Naive thymus-derived CD8-positive, alpha-beta T cell (primary cell): Measurements from ENCODE around the gene MEOX2. TPM values are rescaled to one million over a fixed set of nuclear protein-coding genes. Genes with fewer than 3 reads are reported as not detected.

Experiments used
- ATAC-seq, 2 donors: fragments of 150-1000 bp; cut with Tn5 transposase in 1 of 2; sonication (Bioruptor Pico), chemical (Tn5 transposase) in 1 of 2; 1 replicate in 1 of 2; 2 replicates in 1 of 2; pipeline ENCODE4 v1.10.0; 2021; ENCODE audit warnings: mild to moderate bottlenecking in 2 of 2, moderate library complexity in 2 of 2
- POLR2A ChIA-PET: fragments of 350-600 bp; sonication (Branson Sonifier 250); formaldehyde crosslinking; loops from one replicate; lab custom pipeline; 2021; ENCODE audit warnings: antibody characterized with exemption; lab: Charles Lee
- DNase-seq, 10 donors: peaks; one replicate each; pipeline versions ENCODE4 v3.0.0 to v3.0.0-alpha.2; 2020 to 2022
- H3K27ac Mint-ChIP-seq, 10 donors: one replicate each; pipeline ENCODE4 v1.8.0; 2020 to 2022; ENCODE audit warnings: mild to moderate bottlenecking in 10 of 10, mixed read lengths in 10 of 10, moderate library complexity in 4 of 10, inconsistent platforms in 1 of 10
- H3K27me3 Mint-ChIP-seq, 5 donors: one replicate each; pipeline ENCODE4 v1.8.0; 2021 to 2022; ENCODE audit warnings: mixed read lengths in 5 of 5
- H3K36me3 Mint-ChIP-seq, 3 donors: one replicate each; pipeline ENCODE4 v1.8.0; 2020 to 2022; ENCODE audit warnings: mixed read lengths in 3 of 3, mild to moderate bottlenecking in 2 of 3, inconsistent platforms in 1 of 3
- H3K4me1 Mint-ChIP-seq, 4 donors: one replicate each; pipeline ENCODE4 v1.8.0; 2021 to 2022; ENCODE audit warnings: mixed read lengths in 4 of 4
- H3K4me3 Mint-ChIP-seq, 10 donors: one replicate each; pipeline ENCODE4 v1.8.0; 2020 to 2022; ENCODE audit warnings: mild to moderate bottlenecking in 10 of 10, mixed read lengths in 10 of 10, moderate library complexity in 6 of 10, inconsistent platforms in 1 of 10
- H3K9me3 Mint-ChIP-seq, 9 donors: one replicate each; pipeline ENCODE4 v1.8.0; 2020 to 2022; ENCODE audit warnings: mixed read lengths in 9 of 9, mild to moderate bottlenecking in 3 of 9, inconsistent platforms in 1 of 9, moderate library complexity in 1 of 9
- polyA plus RNA-seq, 3 donors: library from polyadenylated mRNA; unstranded; fragments of 300-500 nt; fragmentation: Illumina TruSeq; gene quantifications; one replicate each; pipeline ENCODE4 v1.2.3, GENCODE V29; 2021
- total RNA-seq, 8 experiments: library from RNA in 2 of 8; stranded (reverse) in 2 of 8; gene quantifications; one replicate each; pipeline ENCODE4 v1.2.3 and lab custom pipeline; 2021 to 2026

The MEOX2 gene
- not detected for total RNA-seq
- not detected for polyA plus RNA-seq
- 0 reads per million in 6 experiments for total RNA-seq (lab: John Stamatoyannopoulos, UW)

- DNase-seq, result no peak
- no peak for ATAC-seq
- Mint-ChIP-seq H3K27me3 (peaks cover 16 to 40% (median 30%) of the 10 kb centered on the region in 5 donors), H3K9me3 (peaks cover 0 to 19% (median 0%) of the 10 kb centered on the region in 9 donors), H3K27ac (no peak within 1 kb of the TSS), H3K36me3 (peaks cover 0 to 8% (median 5%) of the 10 kb centered on the region in 3 donors), H3K4me1 (peaks cover 0 to 2% (median 0%) of the 10 kb centered on the region in 4 donors), H3K4me3 (no peak within 1 kb of the TSS)
- POLR2A ChIA-PET, result no interaction called here
These were observed at the start of gene MEOX2 for GRCh38 chr7:15686295-15686956. MEOX2 (minus strand) TSS chr7:15686683; CDS start chr7:15686402, 281 bp downstream.

GRCh38 chr7:15729746-15730145, 43.3 kb upstream of the MEOX2 start:
- H3K4me1 Mint-ChIP-seq, result no peaks in the 10 kb centered on the region
- H3K4me3 Mint-ChIP-seq, result no peak overlapping the region
- H3K9me3 Mint-ChIP-seq, result peaks cover 0 to 8% (median 0%) of the 10 kb centered on the region in 9 donors
- H3K36me3 Mint-ChIP-seq, result no peaks in the 10 kb centered on the region
- no peaks in the 10 kb centered on the region for H3K27me3 Mint-ChIP-seq
- POLR2A ChIA-PET, result no interaction called here
- ATAC-seq (no peak), DNase-seq (no peak)
- no peak overlapping the region for H3K27ac Mint-ChIP-seq

GRCh38 chr7:15725051-15725450, 38.6 kb upstream of the MEOX2 start:
- H3K27ac Mint-ChIP-seq, result no peak overlapping the region
- H3K9me3 Mint-ChIP-seq, result peaks cover 0 to 11% (median 2%) of the 10 kb centered on the region in 9 donors
- DNase-seq, result no peak
- H3K36me3 Mint-ChIP-seq, result no peaks in the 10 kb centered on the region
- no peaks in the 10 kb centered on the region for H3K27me3 Mint-ChIP-seq
- ATAC-seq, result no peak
- no peak overlapping the region for H3K4me3 Mint-ChIP-seq
- no peaks in the 10 kb centered on the region for H3K4me1 Mint-ChIP-seq
- POLR2A ChIA-PET, result no interaction called here

- H3K27me3 Mint-ChIP-seq, result no peaks in the 10 kb centered on the region
- POLR2A ChIA-PET, result no interaction called here
- DNase-seq (no peak), ATAC-seq (no peak)
- H3K27ac Mint-ChIP-seq, result no peak overlapping the region
- H3K4me3 Mint-ChIP-seq, result no peak overlapping the region
- H3K4me1 Mint-ChIP-seq, result no peaks in the 10 kb centered on the region
- no peaks in the 10 kb centered on the region for H3K36me3 Mint-ChIP-seq
- H3K9me3 Mint-ChIP-seq, result peaks cover 0 to 11% (median 2%) of the 10 kb centered on the region in 9 donors
These were observed 37.4 kb upstream of the MEOX2 start for GRCh38 chr7:15723841-15724240.

GRCh38 chr7:15720849-15721471, 34.5 kb upstream of the MEOX2 start:
- no peak for DNase-seq
- POLR2A ChIA-PET, result no interaction called here

GRCh38 chr7:15719311-15719710, 32.8 kb upstream of the MEOX2 start:
- no peak overlapping the region for H3K4me3 Mint-ChIP-seq
- no peaks in the 10 kb centered on the region for H3K4me1 Mint-ChIP-seq
- no peak overlapping the region for H3K27ac Mint-ChIP-seq
- DNase-seq (no peak), ATAC-seq (no peak)
- POLR2A ChIA-PET, result no interaction called here
- H3K27me3 Mint-ChIP-seq, result no peaks in the 10 kb centered on the region
- no peaks in the 10 kb centered on the region for H3K36me3 Mint-ChIP-seq
- H3K9me3 Mint-ChIP-seq, result peaks cover 0 to 11% (median 2%) of the 10 kb centered on the region in 9 donors

More at GRCh38 chr7:15720849-15721471, 34.5 kb upstream of the MEOX2 start:
- no peak overlapping the region for H3K27ac Mint-ChIP-seq
- no peak for ATAC-seq
- no peaks in the 10 kb centered on the region for H3K4me1 Mint-ChIP-seq
- H3K4me3 Mint-ChIP-seq, result no peak overlapping the region
- no peaks in the 10 kb centered on the region for H3K27me3 Mint-ChIP-seq
- no peaks in the 10 kb centered on the region for H3K36me3 Mint-ChIP-seq
- H3K9me3 Mint-ChIP-seq, result peaks cover 0 to 11% (median 0%) of the 10 kb centered on the region in 9 donors

- POLR2A ChIA-PET, result no interaction called here
- no peaks in the 10 kb centered on the region for H3K4me1 Mint-ChIP-seq
- H3K4me3 Mint-ChIP-seq, result no peak overlapping the region
- H3K27ac Mint-ChIP-seq, result no peak overlapping the region
- H3K27me3 Mint-ChIP-seq, result no peaks in the 10 kb centered on the region
- H3K9me3 Mint-ChIP-seq, result peaks cover 0 to 9% (median 0%) of the 10 kb centered on the region in 9 donors
- DNase-seq, result no peak
- no peak for ATAC-seq
- H3K36me3 Mint-ChIP-seq, result no peaks in the 10 kb centered on the region
These were observed 29.0 kb upstream of the MEOX2 start for GRCh38 chr7:15715435-15715834.

- H3K4me3 Mint-ChIP-seq, result no peak overlapping the region
- no peaks in the 10 kb centered on the region for H3K36me3 Mint-ChIP-seq
- no peak overlapping the region for H3K27ac Mint-ChIP-seq
- ATAC-seq, result no peak
- no peak for DNase-seq
- no peaks in the 10 kb centered on the region for H3K4me1 Mint-ChIP-seq
- POLR2A ChIA-PET, result no interaction called here
- peaks cover 0 to 9% (median 2%) of the 10 kb centered on the region in 9 donors for H3K9me3 Mint-ChIP-seq
- no peaks in the 10 kb centered on the region for H3K27me3 Mint-ChIP-seq
These were observed 23.5 kb upstream of the MEOX2 start for GRCh38 chr7:15709978-15710377.

- H3K4me1 Mint-ChIP-seq, result no peaks in the 10 kb centered on the region
- ATAC-seq (no peak), DNase-seq (no peak)
- H3K27ac Mint-ChIP-seq, result no peak overlapping the region
- peaks cover 0 to 12% (median 2%) of the 10 kb centered on the region in 9 donors for H3K9me3 Mint-ChIP-seq
- POLR2A ChIA-PET, result no interaction called here
- no peaks in the 10 kb centered on the region for H3K27me3 Mint-ChIP-seq
- no peaks in the 10 kb centered on the region for H3K36me3 Mint-ChIP-seq
- H3K4me3 Mint-ChIP-seq, result no peak overlapping the region
These were observed 21.1 kb upstream of the MEOX2 start for GRCh38 chr7:15707570-15707969.

GRCh38 chr7:15703732-15704131, 17.2 kb upstream of the MEOX2 start:
- DNase-seq (no peak), ATAC-seq (no peak)
- H3K4me1 Mint-ChIP-seq, result no peaks in the 10 kb centered on the region
- peaks cover 0 to 13% (median 0%) of the 10 kb centered on the region in 9 donors for H3K9me3 Mint-ChIP-seq
- H3K27ac Mint-ChIP-seq, result no peak overlapping the region
- no peak overlapping the region for H3K4me3 Mint-ChIP-seq
- H3K36me3 Mint-ChIP-seq, result no peaks in the 10 kb centered on the region
- H3K27me3 Mint-ChIP-seq, result no peaks in the 10 kb centered on the region
- POLR2A ChIA-PET, result no interaction called here

- DNase-seq, result no peak
These were observed 6.1 kb upstream of the MEOX2 start for GRCh38 chr7:15692501-15693020.

GRCh38 chr7:15688911-15689310, 2.4 kb upstream of the MEOX2 start:
- Mint-ChIP-seq H3K27me3 (peaks cover 16 to 40% (median 28%) of the 10 kb centered on the region in 5 donors), H3K4me3 (no peak overlapping the region), H3K27ac (no peak overlapping the region), H3K4me1 (peaks cover 0 to 2% (median 0%) of the 10 kb centered on the region in 4 donors), H3K36me3 (peaks cover 0 to 8% (median 5%) of the 10 kb centered on the region in 3 donors), H3K9me3 (peaks cover 0 to 19% (median 0%) of the 10 kb centered on the region in 9 donors)
- ATAC-seq (no peak), DNase-seq (no peak)
- POLR2A ChIA-PET, result no interaction called here

More at GRCh38 chr7:15692501-15693020, 6.1 kb upstream of the MEOX2 start:
- H3K27me3 Mint-ChIP-seq, result peaks cover 2 to 9% (median 6%) of the 10 kb centered on the region in 5 donors
- POLR2A ChIA-PET, result no interaction called here
- H3K27ac Mint-ChIP-seq, result no peak overlapping the region
- ATAC-seq, result no peak
- H3K36me3 Mint-ChIP-seq, result no peaks in the 10 kb centered on the region
- no peak overlapping the region for H3K4me3 Mint-ChIP-seq
- no peaks in the 10 kb centered on the region for H3K4me1 Mint-ChIP-seq
- peaks cover 0 to 6% (median under 1%) of the 10 kb centered on the region in 9 donors for H3K9me3 Mint-ChIP-seq

GRCh38 chr7:15688279-15688626, 1.8 kb upstream of the MEOX2 start:
- H3K4me3 Mint-ChIP-seq, result no peak overlapping the region
- H3K9me3 Mint-ChIP-seq, result peaks cover 0 to 19% (median 0%) of the 10 kb centered on the region in 9 donors
- DNase-seq (no peak), ATAC-seq (no peak)
- H3K27me3 Mint-ChIP-seq, result peaks cover 16 to 40% (median 30%) of the 10 kb centered on the region in 5 donors
- POLR2A ChIA-PET, result no interaction called here
- H3K4me1 Mint-ChIP-seq, result peaks cover 0 to 2% (median 0%) of the 10 kb centered on the region in 4 donors
- no peak overlapping the region for H3K27ac Mint-ChIP-seq
- peaks cover 0 to 8% (median 5%) of the 10 kb centered on the region in 3 donors for H3K36me3 Mint-ChIP-seq
